Omental fat pad (tissue), 4 donors: ENCODE measurements around the gene EFCAB12. TPM values are rescaled to one million over a fixed set of nuclear protein-coding genes. Genes with fewer than 3 reads are reported as not detected.

Experiments used
- ATAC-seq: fragments of 150-250 bp; one replicate; pipeline ENCODE4 v1.9.1; 2016; ENCODE audit warnings: mild to moderate bottlenecking, moderate library complexity; ENCODE audit not compliant: low FRiP score
- DNase-seq: peaks from one replicate; pipeline ENCODE4 v3.0.0-alpha.2; 2019; ENCODE audit warnings: low spot score
- CTCF ChIP-seq, 3 donors: fragments of 450-650 bp; IDR thresholded peaks; one replicate each; pipeline ENCODE4 v1.5.1; 2016 to 2017; ENCODE audit warnings: antibody characterized with exemption in 3 of 3, mild to moderate bottlenecking in 3 of 3, moderate library complexity in 2 of 3
- small RNA-seq: library from RNA; depleted of rRNA; stranded (forward); fragments of <200 nt; gene quantifications from one replicate; pipeline ENCODE3, GENCODE V24; 2016
- total RNA-seq, 4 donors: library from RNA; depleted of rRNA; stranded (reverse); fragments of >200 nt; gene quantifications; one replicate each; pipeline ENCODE4 v1.1.0, GENCODE V29; 2016

Gene EFCAB12
- total RNA-seq, 4 donors from 2014 or later = 0.24 to 2.8 (median 1.0) TPM

DNA sequence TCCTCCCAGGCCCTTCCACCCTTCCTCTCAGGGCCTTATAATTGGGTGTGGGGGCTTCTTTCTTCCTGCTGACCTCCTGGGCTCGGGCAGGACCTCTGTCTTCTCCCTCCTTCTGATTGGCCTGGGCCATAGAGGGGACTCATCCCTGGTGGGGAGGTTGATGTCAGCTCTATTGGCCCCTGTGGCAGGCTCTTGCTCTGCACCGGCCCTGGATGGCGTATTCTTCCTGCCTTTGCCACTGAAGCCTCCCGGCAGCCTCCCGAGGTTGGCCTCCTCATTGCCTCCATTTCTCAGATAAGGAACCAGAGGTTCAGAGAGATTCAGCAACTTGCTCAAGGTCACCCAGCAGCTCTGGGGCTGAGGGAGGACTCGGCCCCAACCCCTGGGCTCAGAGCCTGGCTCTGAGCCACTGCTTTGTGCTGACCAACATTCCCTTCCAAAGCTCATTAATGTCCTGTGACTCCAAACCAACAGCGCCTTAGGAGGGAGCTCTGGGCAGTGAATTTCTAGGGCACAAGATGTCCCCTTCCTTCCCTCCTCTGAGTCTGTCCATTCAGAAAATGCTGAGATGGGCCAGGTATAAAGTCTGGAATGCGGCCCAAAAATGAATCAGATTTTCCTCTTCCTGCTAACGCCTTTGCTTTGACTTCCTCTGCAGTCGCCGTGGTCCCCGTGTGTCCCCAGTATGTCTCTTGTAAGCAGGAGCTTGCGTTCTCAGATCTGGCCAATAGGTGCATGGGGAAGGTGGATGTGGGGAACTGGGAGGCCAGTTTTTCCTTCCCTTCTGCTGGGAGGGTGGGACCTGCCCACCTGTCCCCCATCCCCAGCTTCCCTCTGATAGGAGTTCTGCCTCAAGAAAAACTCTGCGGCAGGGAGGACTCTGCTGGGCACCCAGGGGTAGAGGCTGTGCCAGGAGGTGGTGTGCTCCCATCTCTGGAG is 75.5 kb downstream of the EFCAB12 start:
- ATAC-seq = no peak
- no peak for DNase-seq
- no peak for TF ChIP-seq CTCF (IDR thresholded peaks at IDR 0.05)

DNA sequence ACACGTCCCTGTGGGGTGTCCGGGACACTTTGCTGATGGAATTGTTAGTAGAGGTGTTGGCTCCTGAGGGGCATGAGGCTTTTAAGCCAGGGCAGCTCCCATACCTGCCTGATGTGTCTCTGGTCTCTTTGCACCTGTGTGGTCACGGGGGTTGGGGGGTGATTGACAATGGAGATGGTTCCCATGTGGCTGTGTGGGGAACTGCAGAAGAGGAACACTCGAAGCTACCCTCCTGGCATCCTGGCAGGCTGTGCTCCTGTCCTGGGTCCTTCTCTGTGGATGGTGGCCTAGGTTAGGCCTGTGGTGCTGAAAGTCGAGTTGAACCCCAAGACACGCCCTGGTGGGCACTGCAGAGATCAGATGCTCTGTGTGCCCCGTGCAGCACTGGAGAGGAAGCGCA is 76.4 kb downstream of the EFCAB12 start:
- no peak for TF ChIP-seq CTCF (IDR thresholded peaks at IDR 0.05)
- DNase-seq = no peak
- no peak for ATAC-seq

Small RNAs within 50 kb of the gene (small RNA-seq; reads per million reads assigned to genes)
- 44.1 reads per million, percentile 95 among the genes with 10 or more reads in this experiment for gene SNORA7B

Other genes with a start within 250 kb of the EFCAB12 start
- gene CNBP, start 244.7 kb downstream of the EFCAB12 start, total RNA-seq = 100 to 1,000 TPM; 369 to 489 (median 433) TPM
- gene COPG1, start 179.0 kb downstream of the EFCAB12 start, total RNA-seq = 100 to 1,000 TPM; 107 to 148 (median 127) TPM
- gene HMCES, start 149.8 kb downstream of the EFCAB12 start, total RNA-seq = 10 to 100 TPM; 25.9 to 30.3 (median 27.1) TPM
- 10 to 100 TPM; 15.6 to 29.3 (median 27.8) TPM for gene MBD4, start 11.3 kb upstream of the EFCAB12 start, total RNA-seq
- gene IFT122, start 11.6 kb upstream of the EFCAB12 start, total RNA-seq = 10 to 100 TPM; 19.6 to 62.9 (median 28.2) TPM
- gene RHO, start 100.0 kb upstream of the EFCAB12 start, total RNA-seq = under 1 TPM in 1 of 4 donors, not detected in 3; 0.28 TPM
- not detected for gene H1-8, start 114.5 kb upstream of the EFCAB12 start, total RNA-seq
- 100 to 1,000 TPM in 3 of 4 donors, 10 to 100 TPM in 1; 82.7 to 364 (median 170) TPM for gene PLXND1, start 178.0 kb upstream of the EFCAB12 start, total RNA-seq